ENCODE measurements around the gene ALG9.

- TF ChIP-seq CTCF (IDR thresholded peaks at IDR 0.05 in 8 of 11, conservative IDR thresholded peaks at IDR 0.05 in 3 of 11), result no peak
- no peak for TF ChIP-seq POLR2A (IDR thresholded peaks at IDR 0.05)
- TF ChIP-seq POLR2AphosphoS5 (IDR thresholded peaks at IDR 0.05), result no peak
Observed at GRCh38 chr11:111851067-111851466, 20.3 kb downstream of the ALG9 start.

Measured in spleen (tissue), 7 donors.